SU-DHL-6 (cell line): ENCODE data around the gene PPP1R12B.

Experiments used
- EZH2phosphoT487 ChIP-seq: fragments of 200-600 bp; sonication (generic), shearing (Covaris generic); conservative IDR thresholded peaks from 2 replicates; pipeline ENCODE4 v1.6.1; 2018; ENCODE audit warnings: mild to moderate bottlenecking, antibody characterized with exemption, low read length, moderate library complexity, mixed read lengths
- TF ChIP-seq, protein P1 (sequence below): fragments of 200-600 bp; sonication (generic); IDR thresholded peaks from one replicate; pipeline ENCODE4 v1.5.1; 2017; ENCODE audit warnings: antibody characterized with exemption, mild to moderate bottlenecking, low read length, moderate library complexity; ENCODE audit not compliant: insufficient read depth, poor library complexity, severe bottlenecking

GRCh38 chr1:202505356-202505755 is 156.9 kb downstream of the PPP1R12B start:
- TF ChIP-seq, protein P1, sequence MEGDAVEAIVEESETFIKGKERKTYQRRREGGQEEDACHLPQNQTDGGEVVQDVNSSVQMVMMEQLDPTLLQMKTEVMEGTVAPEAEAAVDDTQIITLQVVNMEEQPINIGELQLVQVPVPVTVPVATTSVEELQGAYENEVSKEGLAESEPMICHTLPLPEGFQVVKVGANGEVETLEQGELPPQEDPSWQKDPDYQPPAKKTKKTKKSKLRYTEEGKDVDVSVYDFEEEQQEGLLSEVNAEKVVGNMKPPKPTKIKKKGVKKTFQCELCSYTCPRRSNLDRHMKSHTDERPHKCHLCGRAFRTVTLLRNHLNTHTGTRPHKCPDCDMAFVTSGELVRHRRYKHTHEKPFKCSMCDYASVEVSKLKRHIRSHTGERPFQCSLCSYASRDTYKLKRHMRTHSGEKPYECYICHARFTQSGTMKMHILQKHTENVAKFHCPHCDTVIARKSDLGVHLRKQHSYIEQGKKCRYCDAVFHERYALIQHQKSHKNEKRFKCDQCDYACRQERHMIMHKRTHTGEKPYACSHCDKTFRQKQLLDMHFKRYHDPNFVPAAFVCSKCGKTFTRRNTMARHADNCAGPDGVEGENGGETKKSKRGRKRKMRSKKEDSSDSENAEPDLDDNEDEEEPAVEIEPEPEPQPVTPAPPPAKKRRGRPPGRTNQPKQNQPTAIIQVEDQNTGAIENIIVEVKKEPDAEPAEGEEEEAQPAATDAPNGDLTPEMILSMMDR, result no peak
- TF ChIP-seq EZH2phosphoT487, result no peak
